Measurements from ENCODE around the gene TF. TPM values are rescaled to one million over a fixed set of nuclear protein-coding genes. Genes with fewer than 3 reads are reported as not detected.

The TF gene
- total RNA-seq, 1 donor from 2014 or later, result 0.34 TPM

- no peaks in the 10 kb centered on the region for H3K4me1 Mint-ChIP-seq (ENCODE audit: low read depth, unreplicated experiment)
- Histone ChIP-seq H3K27ac (ENCODE audit: low read depth, low read length) (no peak overlapping the region), H2AFZ (ENCODE audit: low read depth, low read length) (no peak overlapping the region), H3K4me1 (ENCODE audit: insufficient read depth, low read length) (no peaks in the 10 kb centered on the region), H3K36me3 (ENCODE audit: insufficient read depth, low read length) (no peaks in the 10 kb centered on the region), H3K9ac (ENCODE audit: low read length) (no peak overlapping the region), H3K27me3 (ENCODE audit: insufficient read depth, low read length) (peaks cover 2% of the 10 kb centered on the region), H3K9me3 (ENCODE audit: insufficient read depth, low read depth, low read length) (no peaks in the 10 kb centered on the region), H3K79me2 (ENCODE audit: insufficient read depth, low read length) (no peaks in the 10 kb centered on the region), H3K4me2 (ENCODE audit: low read length) (no peak overlapping the region), H4K20me1 (ENCODE audit: insufficient read depth, low read length) (no peaks in the 10 kb centered on the region), H3K4me3 (ENCODE audit: insufficient read depth, low read depth, low read length) (no peak overlapping the region)
- H3K27me3 Mint-ChIP-seq (ENCODE audit: low read depth, unreplicated experiment), result peaks cover 36% of the 10 kb centered on the region
- TF ChIP-seq EZH2 (IDR thresholded peaks at IDR 0.05; ENCODE audit: insufficient read depth, low read length), result no peak
- no peak for TF ChIP-seq CTCF (IDR thresholded peaks at IDR 0.05; ENCODE audit: insufficient read depth, low read depth, low read length)
- H3K36me3 Mint-ChIP-seq (ENCODE audit: low read depth, unreplicated experiment), result no peaks in the 10 kb centered on the region
- H3K9me3 Mint-ChIP-seq (ENCODE audit: unreplicated experiment), result no peaks in the 10 kb centered on the region
- FAIRE-seq, result no peak
- no peak overlapping the region for H3K27ac Mint-ChIP-seq (ENCODE audit: unreplicated experiment)
- H3K4me3 Mint-ChIP-seq (ENCODE audit: unreplicated experiment), result no peak overlapping the region
- no peak for DNase-seq (ENCODE audit: low read depth)
Measured at GRCh38 chr3:133754973-133755828, 9.0 kb downstream of the TF start.

- DNase-seq (ENCODE audit: low read depth), result no peak
- Mint-ChIP-seq H3K27ac (ENCODE audit: unreplicated experiment) (no peak overlapping the region), H3K9me3 (ENCODE audit: unreplicated experiment) (no peaks in the 10 kb centered on the region), H3K27me3 (ENCODE audit: low read depth, unreplicated experiment) (peaks cover 40% of the 10 kb centered on the region), H3K4me1 (ENCODE audit: low read depth, unreplicated experiment) (no peaks in the 10 kb centered on the region), H3K4me3 (ENCODE audit: unreplicated experiment) (no peak overlapping the region), H3K36me3 (ENCODE audit: low read depth, unreplicated experiment) (no peaks in the 10 kb centered on the region)
- no peak overlapping the region for H2AFZ ChIP-seq (ENCODE audit: low read depth, low read length)
- FAIRE-seq, result no peak
- no peak overlapping the region for H3K4me3 ChIP-seq (ENCODE audit: insufficient read depth, low read depth, low read length)
- H3K4me2 ChIP-seq (ENCODE audit: low read length), result no peak overlapping the region
- H3K36me3 ChIP-seq (ENCODE audit: insufficient read depth, low read length), result no peaks in the 10 kb centered on the region
- no peaks in the 10 kb centered on the region for H3K9me3 ChIP-seq (ENCODE audit: insufficient read depth, low read depth, low read length)
- H3K79me2 ChIP-seq (ENCODE audit: insufficient read depth, low read length), result no peaks in the 10 kb centered on the region
- TF ChIP-seq CTCF (IDR thresholded peaks at IDR 0.05; ENCODE audit: insufficient read depth, low read depth, low read length), result no peak
- no peak for TF ChIP-seq EZH2 (IDR thresholded peaks at IDR 0.05; ENCODE audit: insufficient read depth, low read length)
- peaks cover 2% of the 10 kb centered on the region for H3K27me3 ChIP-seq (ENCODE audit: insufficient read depth, low read length)
- no peaks in the 10 kb centered on the region for H3K4me1 ChIP-seq (ENCODE audit: insufficient read depth, low read length)
- no peak overlapping the region for H3K27ac ChIP-seq (ENCODE audit: low read depth, low read length)
- H4K20me1 ChIP-seq (ENCODE audit: insufficient read depth, low read length), result no peaks in the 10 kb centered on the region
- no peak overlapping the region for H3K9ac ChIP-seq (ENCODE audit: low read length)
Measured at GRCh38 chr3:133756716-133757694, 10.8 kb downstream of the TF start.

Measured in astrocyte (in vitro differentiated cells and primary cell).